HG03354 (cell line): ENCODE data around the gene DENND1A.

Experiments
- ATAC-seq: cut with Tn5 transposase; IDR thresholded peaks from one replicate; pipeline ENCODE4 v1.9.1; 2021; ENCODE audit warnings: mild to moderate bottlenecking; ENCODE audit not compliant: unreplicated experiment, poor library complexity, severe bottlenecking

DENND1A gene

GRCh38 chr9:123465304-123465703, 464.6 kb downstream of the DENND1A start:
- no peak for ATAC-seq

GRCh38 chr9:123460091-123460490, 469.8 kb downstream of the DENND1A start:
- no peak for ATAC-seq

GRCh38 chr9:123457583-123457982, 472.3 kb downstream of the DENND1A start:
- ATAC-seq, result no peak

- no peak for ATAC-seq
These were observed 473.9 kb downstream of the DENND1A start for GRCh38 chr9:123456011-123456410.

- ATAC-seq, result no peak
These were observed 474.7 kb downstream of the DENND1A start for GRCh38 chr9:123455187-123455586.

GRCh38 chr9:123454361-123454760, 475.6 kb downstream of the DENND1A start:
- no peak for ATAC-seq

- no peak for ATAC-seq
These were observed 476.1 kb downstream of the DENND1A start for GRCh38 chr9:123453831-123454321.

GRCh38 chr9:123453076-123453667, 476.8 kb downstream of the DENND1A start:
- no peak for ATAC-seq

- no peak for ATAC-seq
These were observed 478.9 kb downstream of the DENND1A start for GRCh38 chr9:123450996-123451395.

- no peak for ATAC-seq
These were observed 479.7 kb downstream of the DENND1A start for GRCh38 chr9:123450098-123450770.

- ATAC-seq, result no peak
These were observed 481.8 kb downstream of the DENND1A start for GRCh38 chr9:123447934-123448646.

GRCh38 chr9:123445981-123446610, 483.8 kb downstream of the DENND1A start:
- no peak for ATAC-seq

- no peak for ATAC-seq
These were observed 484.8 kb downstream of the DENND1A start for GRCh38 chr9:123445116-123445515.

- no peak for ATAC-seq
These were observed 488.2 kb downstream of the DENND1A start for GRCh38 chr9:123441769-123442168.

- ATAC-seq, result no peak
These were observed 489.7 kb downstream of the DENND1A start for GRCh38 chr9:123440256-123440655.

- ATAC-seq, result no peak
These were observed 491.1 kb downstream of the DENND1A start for GRCh38 chr9:123438821-123439220.

GRCh38 chr9:123438321-123438720, 491.6 kb downstream of the DENND1A start:
- ATAC-seq, result no peak

GRCh38 chr9:123437201-123437600, 492.7 kb downstream of the DENND1A start:
- no peak for ATAC-seq

GRCh38 chr9:123435471-123435870, 494.5 kb downstream of the DENND1A start:
- ATAC-seq, result no peak

- ATAC-seq, result no peak
These were observed 495.2 kb downstream of the DENND1A start for GRCh38 chr9:123434619-123435240.
